ENCODE measurements around the gene GREM2.

GRCh38 chr1:240468656-240469055 is 143.3 kb downstream of the GREM2 start:
- TF ChIP-seq, protein P1, sequence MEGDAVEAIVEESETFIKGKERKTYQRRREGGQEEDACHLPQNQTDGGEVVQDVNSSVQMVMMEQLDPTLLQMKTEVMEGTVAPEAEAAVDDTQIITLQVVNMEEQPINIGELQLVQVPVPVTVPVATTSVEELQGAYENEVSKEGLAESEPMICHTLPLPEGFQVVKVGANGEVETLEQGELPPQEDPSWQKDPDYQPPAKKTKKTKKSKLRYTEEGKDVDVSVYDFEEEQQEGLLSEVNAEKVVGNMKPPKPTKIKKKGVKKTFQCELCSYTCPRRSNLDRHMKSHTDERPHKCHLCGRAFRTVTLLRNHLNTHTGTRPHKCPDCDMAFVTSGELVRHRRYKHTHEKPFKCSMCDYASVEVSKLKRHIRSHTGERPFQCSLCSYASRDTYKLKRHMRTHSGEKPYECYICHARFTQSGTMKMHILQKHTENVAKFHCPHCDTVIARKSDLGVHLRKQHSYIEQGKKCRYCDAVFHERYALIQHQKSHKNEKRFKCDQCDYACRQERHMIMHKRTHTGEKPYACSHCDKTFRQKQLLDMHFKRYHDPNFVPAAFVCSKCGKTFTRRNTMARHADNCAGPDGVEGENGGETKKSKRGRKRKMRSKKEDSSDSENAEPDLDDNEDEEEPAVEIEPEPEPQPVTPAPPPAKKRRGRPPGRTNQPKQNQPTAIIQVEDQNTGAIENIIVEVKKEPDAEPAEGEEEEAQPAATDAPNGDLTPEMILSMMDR (IDR thresholded peaks at IDR 0.05 in 4 of 5, conservative IDR thresholded peaks at IDR 0.05 in 1 of 5) = no peak
- no peak for TF ChIP-seq POLR2A (IDR thresholded peaks at IDR 0.05)
